Tibial artery (tissue), 4 donors: ENCODE results near the gene PGBD1.
A peak's percentile ranks its signal among the peaks of the same experiment; 100 is the strongest.

Experiments
- DNase-seq, 2 donors: peaks; one replicate each; pipeline ENCODE4 v3.0.0-alpha.2; 2019
- H3K27ac ChIP-seq, 2 donors: fragments of 200-600 bp; sonication (generic) in 1 of 2; 1 replicate in 1 of 2; 2 replicates in 1 of 2; pipeline ENCODE4 v1.5.1; 2018 to 2019; ENCODE audit warnings: mild to moderate bottlenecking in 1 of 2
- H3K27me3 ChIP-seq, 2 donors: fragments of 200-600 bp; sonication (generic) in 1 of 2; one replicate each; pipeline versions ENCODE4 v1.5.1 to v1.6.0; 2016 to 2019
- H3K36me3 ChIP-seq, 3 donors: fragments of 200-600 bp; sonication (generic) in 2 of 3; one replicate each; pipeline ENCODE4 v1.5.1; 2016 to 2019; ENCODE audit warnings: mild to moderate bottlenecking in 2 of 3
- H3K4me1 ChIP-seq, 4 donors: fragments of 200-600 bp; sonication (generic) in 2 of 4; 1 replicate in 3 of 4; 2 replicates in 1 of 4; pipeline ENCODE4 v1.5.1; 2016 to 2019
- H3K4me3 ChIP-seq, 2 donors: fragments of 200-600 bp; sonication (generic) in 1 of 2; 1 replicate in 1 of 2; 2 replicates in 1 of 2; pipeline ENCODE4 v1.5.1; 2018 to 2019; ENCODE audit warnings: mild to moderate bottlenecking in 2 of 2
- H3K9me3 ChIP-seq, 3 donors: fragments of 200-600 bp; sonication (generic) in 1 of 3; one replicate each; pipeline ENCODE4 v1.5.1; 2016 to 2019
- intact Hi-C: fragments of 100-400 bp; cut with DNase I; formaldehyde crosslinking; loops from one replicate; pipeline ENCODE4 v1.15.0; 2023; ENCODE audit warnings: low total_unique reads
- TF ChIP-seq, protein P1 (sequence below), 2 experiments: fragments of 200-600 bp in 1 of 2; fragments of 450-650 bp in 1 of 2; IDR thresholded peaks; one replicate each; pipeline ENCODE4 v1.5.1; 2017 to 2019; ENCODE audit warnings: antibody characterized with exemption in 2 of 2, mild to moderate bottlenecking in 1 of 2, moderate library complexity in 1 of 2

The PGBD1 gene

DNA sequence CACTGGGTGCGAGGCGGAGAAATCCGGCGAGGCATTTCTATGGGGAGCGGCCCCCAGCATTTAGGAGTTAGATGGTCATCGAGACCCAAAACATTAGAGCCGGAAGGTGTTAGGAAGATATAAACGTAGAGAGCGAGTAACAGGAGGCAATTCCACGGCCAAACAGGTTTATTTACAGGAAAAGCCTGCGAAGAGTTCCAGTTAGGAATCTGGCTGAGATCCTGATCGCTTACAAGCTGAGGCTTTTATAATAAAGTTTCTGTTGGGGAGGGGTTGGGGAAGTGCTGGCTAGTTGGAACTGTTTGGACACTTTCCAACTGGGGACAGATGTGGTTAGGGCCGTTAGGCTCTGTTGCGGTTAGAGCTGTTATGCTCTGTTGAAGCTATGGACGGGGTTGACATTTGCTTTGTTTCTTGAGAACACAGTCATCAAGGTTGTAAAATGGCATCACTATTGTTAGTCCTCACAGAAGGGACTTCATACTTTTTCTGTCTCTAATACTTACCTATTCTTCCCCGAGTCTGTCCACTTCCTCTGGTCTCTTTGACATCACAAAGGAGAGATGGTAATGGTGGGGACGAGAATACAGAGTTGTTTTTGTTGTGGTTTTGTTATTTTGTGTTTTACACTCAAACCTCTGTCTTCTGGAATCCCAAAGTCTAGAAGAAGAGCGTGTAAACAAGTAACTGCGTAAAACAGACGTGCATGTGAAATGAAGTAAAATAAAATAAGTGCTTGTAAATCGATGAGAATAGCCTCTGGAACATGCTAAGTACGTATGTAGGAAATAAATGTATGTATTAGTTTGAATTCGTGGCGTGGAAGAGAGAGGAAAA is 55.1 kb downstream of the PGBD1 start:
- peak overlapping the region; percentile 98 for H3K27ac ChIP-seq
- peaks cover 0 to 19% (median 12%) of the 10 kb centered on the region in 4 donors for H3K4me1 ChIP-seq
- DNase-seq: no peak
- intact Hi-C loops: no loop called here
- TF ChIP-seq, protein P1, sequence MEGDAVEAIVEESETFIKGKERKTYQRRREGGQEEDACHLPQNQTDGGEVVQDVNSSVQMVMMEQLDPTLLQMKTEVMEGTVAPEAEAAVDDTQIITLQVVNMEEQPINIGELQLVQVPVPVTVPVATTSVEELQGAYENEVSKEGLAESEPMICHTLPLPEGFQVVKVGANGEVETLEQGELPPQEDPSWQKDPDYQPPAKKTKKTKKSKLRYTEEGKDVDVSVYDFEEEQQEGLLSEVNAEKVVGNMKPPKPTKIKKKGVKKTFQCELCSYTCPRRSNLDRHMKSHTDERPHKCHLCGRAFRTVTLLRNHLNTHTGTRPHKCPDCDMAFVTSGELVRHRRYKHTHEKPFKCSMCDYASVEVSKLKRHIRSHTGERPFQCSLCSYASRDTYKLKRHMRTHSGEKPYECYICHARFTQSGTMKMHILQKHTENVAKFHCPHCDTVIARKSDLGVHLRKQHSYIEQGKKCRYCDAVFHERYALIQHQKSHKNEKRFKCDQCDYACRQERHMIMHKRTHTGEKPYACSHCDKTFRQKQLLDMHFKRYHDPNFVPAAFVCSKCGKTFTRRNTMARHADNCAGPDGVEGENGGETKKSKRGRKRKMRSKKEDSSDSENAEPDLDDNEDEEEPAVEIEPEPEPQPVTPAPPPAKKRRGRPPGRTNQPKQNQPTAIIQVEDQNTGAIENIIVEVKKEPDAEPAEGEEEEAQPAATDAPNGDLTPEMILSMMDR (IDR thresholded peaks at IDR 0.05): no peak
- no peaks in the 10 kb centered on the region for H3K9me3 ChIP-seq
- H3K27me3 ChIP-seq: no peaks in the 10 kb centered on the region
- H3K36me3 ChIP-seq: no peaks in the 10 kb centered on the region
- peak overlapping the region; percentile 77 to 92 for H3K4me3 ChIP-seq

DNA sequence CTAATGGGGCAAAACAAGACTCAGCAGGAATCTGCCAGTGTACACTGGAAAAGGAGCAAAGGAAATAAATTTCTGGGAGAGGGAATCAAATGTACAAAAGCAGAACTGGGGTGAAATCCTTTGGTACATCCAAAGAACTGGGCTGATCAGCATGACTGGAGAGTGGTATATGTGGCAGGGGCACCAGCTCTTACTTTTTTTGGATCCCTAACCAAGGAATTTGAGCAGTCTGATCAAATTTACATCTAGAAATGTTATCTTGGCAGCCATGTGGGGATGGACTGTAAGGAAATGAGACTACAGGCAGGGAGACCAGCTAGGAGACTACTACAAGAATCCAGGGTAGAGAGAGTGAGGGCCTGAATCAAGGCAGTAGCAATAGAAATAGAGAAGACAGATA is 55.7 kb downstream of the PGBD1 start:
- H3K27me3 ChIP-seq: no peaks in the 10 kb centered on the region
- H3K4me3 ChIP-seq: peak overlapping the region; percentile 77 to 92
- H3K27ac ChIP-seq: peak overlapping the region; percentile 98
- H3K4me1 ChIP-seq: peaks cover 0 to 19% (median 12%) of the 10 kb centered on the region in 4 donors
- TF ChIP-seq, protein P1 (IDR thresholded peaks at IDR 0.05): no peak
- intact Hi-C loops: no loop called here
- DNase-seq: no peak
- no peaks in the 10 kb centered on the region for H3K9me3 ChIP-seq
- no peaks in the 10 kb centered on the region for H3K36me3 ChIP-seq

DNA sequence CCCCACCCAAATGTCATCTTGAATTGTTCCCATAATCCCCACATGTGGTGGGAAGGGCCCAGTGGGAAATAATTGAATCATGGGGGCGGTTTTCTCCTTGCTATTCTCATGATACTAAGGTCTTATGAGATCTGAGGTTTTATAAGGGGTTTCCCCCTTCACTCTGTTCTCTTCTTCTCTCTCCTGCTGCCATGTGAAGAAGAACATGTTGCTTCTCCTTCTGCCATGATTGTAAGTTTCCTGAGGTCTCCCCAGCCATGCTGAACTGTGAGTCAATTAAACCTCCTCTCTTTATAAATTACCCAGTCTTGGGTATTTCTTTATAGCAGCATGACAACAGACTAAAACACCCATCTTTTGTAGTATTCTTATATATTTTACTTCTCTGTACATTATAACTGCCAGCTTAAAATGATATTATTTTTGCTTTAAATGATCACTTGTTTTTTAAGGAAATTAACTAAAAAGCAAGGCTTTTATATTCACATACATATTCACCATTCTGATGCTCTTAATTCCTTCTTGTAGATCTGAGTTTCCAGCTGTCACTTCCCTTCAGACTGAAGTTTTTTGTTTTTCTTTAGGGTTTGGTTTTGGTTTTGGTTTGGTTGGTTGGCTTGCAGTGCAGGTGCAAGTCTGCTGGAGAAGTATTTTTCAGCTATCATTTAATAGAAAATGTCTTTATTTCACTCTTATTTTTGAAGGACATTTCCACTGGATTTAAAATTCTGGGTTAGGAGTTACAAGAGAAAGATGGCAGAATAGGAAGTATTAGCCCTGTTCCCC is 59.1 kb downstream of the PGBD1 start:
- intact Hi-C loops: no loop called here
- Histone ChIP-seq H3K36me3 (no peaks in the 10 kb centered on the region), H3K27ac (no peak overlapping the region), H3K9me3 (no peaks in the 10 kb centered on the region), H3K27me3 (no peaks in the 10 kb centered on the region), H3K4me3 (no peak overlapping the region), H3K4me1 (peaks cover 0 to 10% (median 7%) of the 10 kb centered on the region in 4 donors)
- TF ChIP-seq, protein P1 (IDR thresholded peaks at IDR 0.05): no peak
- no peak for DNase-seq

DNA sequence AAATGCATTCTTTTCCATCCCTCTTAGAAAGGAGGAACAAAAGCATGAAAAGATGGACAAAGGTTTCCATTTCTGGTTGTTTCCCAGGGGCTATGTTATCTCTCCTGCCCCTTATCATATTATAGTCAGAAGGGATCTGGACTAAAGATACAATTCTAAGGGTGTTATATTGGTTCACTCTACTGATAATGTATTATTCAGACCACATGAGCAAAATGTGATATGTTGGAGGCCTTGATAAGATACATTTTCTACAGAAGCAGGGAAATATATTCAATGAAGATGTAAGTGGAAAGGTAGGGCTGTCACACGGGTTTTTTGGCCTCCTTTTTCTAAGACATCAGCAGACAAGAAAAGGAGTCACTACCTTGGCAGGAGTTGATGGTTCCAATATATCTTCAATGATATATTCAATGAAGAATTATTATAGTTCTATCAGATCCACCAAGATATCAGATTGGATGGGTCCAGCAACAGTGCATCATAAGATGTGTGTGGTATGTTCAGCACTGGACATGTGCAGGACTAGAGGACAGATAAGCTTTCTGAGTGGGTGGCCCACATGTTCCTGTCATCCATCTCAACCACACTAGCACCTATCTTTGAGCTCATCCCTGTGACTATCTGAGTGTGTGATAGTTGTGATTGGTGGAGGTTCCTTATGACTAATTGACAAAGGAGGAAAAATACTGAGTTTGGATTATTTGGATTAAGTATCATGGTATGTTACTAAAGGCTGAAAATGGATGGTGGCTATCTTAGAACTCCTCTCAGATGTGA is 62.7 kb downstream of the PGBD1 start:
- no peaks in the 10 kb centered on the region for H3K36me3 ChIP-seq
- H3K4me1 ChIP-seq: no peaks in the 10 kb centered on the region
- intact Hi-C loops: no loop called here
- H3K4me3 ChIP-seq: no peak overlapping the region
- TF ChIP-seq, protein P1 (IDR thresholded peaks at IDR 0.05): no peak
- H3K9me3 ChIP-seq: no peaks in the 10 kb centered on the region
- no peaks in the 10 kb centered on the region for H3K27me3 ChIP-seq
- no peak for DNase-seq
- no peak overlapping the region for H3K27ac ChIP-seq

DNA sequence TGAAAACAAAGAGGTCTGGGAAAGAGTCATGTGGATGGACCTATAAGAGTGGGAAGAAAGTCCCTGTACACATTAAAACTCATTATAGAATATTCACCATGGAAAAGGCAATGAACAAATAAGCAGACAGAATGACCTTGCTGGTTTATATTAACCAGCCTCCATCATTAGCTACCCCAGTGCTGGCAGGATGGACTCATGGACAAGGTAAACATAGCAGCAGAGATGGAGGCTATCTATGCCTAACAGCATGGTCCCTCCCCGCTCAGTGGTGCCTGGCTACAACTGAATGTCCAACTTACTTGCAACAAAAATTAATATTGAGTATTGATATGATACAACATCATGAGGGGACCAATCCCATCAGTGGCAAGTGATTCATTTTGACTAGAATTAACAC is 63.8 kb downstream of the PGBD1 start:
- H3K27ac ChIP-seq: no peak overlapping the region
- no peaks in the 10 kb centered on the region for H3K4me1 ChIP-seq
- no peak for DNase-seq
- intact Hi-C loops: no loop called here
- TF ChIP-seq, protein P1 (IDR thresholded peaks at IDR 0.05): no peak
- no peak overlapping the region for H3K4me3 ChIP-seq
- H3K27me3 ChIP-seq: no peaks in the 10 kb centered on the region
- no peaks in the 10 kb centered on the region for H3K9me3 ChIP-seq
- H3K36me3 ChIP-seq: no peaks in the 10 kb centered on the region
